ENCODE measurements around the gene VAPA.
"Not testable (repeated sequence)": the region's sequence is repeated elsewhere in the genome, so short reads cannot be mapped to it uniquely, and the experiment has no call there.

VAPA gene

DNA sequence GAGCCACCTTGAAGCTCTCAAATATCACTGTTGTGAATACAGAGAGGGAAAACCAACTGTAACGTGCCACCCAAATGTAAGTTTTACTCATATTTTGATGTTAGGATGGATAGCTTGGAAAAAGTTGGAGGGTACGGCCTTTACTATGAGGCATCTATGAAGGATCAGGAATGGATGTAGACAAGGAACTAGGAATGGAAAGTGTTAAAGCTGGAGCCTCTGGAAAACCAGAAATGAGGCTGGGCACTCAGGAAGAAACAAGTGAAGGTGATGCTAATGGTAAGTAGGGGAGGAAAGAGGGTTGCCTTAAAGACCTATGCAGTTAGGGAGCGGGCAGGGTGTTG, 27.8 kb upstream of the VAPA start:
- no peak for DNase-seq (ENCODE audit: low spot score)

DNA sequence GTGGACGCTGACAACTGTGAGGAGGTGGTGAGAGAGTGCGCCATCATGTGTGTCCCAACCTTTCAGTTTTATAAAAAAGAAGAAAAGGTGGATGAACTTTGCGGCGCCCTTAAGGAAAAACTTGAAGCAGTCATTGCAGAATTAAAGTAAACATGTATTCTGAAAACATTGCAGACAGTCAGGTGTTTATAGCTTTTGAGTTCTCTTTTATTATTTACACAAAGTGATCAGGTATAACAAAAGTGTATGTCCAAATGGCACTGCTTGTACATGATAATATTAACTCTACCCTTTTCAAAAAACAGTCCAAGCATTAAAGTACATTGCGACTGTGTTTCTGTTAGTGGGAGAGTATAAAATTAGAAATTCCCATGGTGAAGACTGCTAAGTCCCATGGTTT, 25.8 kb upstream of the VAPA start:
- DNase-seq (ENCODE audit: low spot score) = no peak

DNA sequence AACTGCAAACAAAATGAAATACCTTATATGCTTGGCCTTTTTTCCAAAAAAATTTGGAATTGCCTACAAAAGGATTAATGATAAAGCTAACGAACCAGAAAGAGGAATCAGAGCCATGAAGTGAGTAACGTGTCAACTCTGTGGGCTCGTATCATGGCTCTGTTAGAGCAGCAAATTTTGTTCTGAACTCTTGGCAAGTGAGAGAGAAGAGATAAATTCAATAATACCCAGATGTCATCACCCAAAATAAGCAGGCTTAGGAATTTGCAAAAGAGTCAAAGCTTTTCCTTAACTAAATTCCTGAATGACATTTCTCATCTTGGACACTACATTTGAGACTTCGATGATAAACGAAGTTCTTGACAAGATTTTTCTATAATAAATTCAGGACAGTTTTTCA, 23.6 kb upstream of the VAPA start:
- no peak for DNase-seq (ENCODE audit: low spot score)

DNA sequence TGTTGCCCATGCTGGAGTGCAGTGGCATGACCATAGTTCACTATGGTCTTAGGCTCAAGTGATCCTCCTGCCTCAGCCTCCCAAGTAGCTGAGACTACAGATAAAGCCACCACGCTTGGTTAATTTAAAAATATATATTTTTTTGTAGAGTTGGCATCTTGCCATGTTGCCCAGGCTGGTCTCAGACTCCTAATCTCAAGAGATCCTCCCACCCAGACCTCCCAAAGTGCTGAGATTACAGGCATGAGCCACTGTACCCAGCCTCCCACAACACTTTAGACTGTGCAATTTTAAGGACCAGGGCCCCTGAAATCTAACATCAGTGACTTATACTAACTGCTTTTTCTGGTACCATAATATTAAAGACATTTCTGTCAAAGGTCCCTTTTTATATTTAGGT, 22.9 kb upstream of the VAPA start:
- DNase-seq (ENCODE audit: low spot score) = no peak

DNA sequence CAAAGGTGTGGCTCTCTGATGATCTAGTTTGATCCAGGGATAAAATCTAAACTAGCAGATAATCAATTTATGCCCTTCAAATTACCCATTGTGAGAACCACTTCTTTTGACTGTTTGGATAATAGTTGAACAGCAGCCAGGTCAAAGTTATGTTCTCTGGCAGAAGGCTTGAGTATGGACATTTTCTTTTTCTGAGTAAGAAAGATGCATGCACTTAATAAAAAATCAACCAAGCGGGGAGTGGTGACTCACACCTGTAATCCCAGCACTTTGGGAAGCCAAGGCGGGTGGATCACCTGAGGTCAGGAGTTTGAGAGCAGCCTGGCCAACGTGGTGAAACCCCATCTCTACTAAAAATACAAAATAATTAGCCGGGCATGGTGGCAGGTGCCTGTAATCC, 22.3 kb upstream of the VAPA start:
- DNase-seq (ENCODE audit: low spot score) = not testable (repeated sequence)

DNA sequence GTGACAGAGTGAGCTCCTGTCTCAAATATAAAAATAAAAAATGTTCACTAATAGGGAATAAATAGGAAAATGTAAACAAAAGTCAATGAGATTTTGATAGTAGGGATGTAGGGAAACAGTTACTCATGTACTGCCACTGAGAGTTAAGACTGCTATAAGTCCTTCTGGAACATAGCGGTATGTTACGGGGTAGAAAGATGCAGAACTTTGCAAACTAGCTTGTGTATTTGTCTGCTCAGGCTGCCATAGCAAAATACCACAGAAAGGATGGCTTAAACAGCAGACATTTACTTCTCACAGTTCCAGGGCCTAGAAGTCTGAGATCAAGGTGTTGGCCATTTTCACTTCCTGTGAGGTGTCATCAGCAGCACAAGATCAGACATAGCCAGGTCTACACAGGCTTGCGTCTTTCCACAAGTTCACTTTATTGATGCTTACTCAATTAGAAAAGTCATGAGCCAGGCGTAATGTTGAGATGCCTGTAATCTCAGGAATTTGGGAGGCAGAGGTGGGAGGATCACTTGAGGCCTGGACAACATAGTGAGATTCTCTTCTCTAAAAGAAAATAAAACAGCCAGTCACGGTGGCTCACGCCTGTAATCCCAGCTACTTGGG, 19.3 kb upstream of the VAPA start:
- no peak for DNase-seq (ENCODE audit: low spot score)

DNA sequence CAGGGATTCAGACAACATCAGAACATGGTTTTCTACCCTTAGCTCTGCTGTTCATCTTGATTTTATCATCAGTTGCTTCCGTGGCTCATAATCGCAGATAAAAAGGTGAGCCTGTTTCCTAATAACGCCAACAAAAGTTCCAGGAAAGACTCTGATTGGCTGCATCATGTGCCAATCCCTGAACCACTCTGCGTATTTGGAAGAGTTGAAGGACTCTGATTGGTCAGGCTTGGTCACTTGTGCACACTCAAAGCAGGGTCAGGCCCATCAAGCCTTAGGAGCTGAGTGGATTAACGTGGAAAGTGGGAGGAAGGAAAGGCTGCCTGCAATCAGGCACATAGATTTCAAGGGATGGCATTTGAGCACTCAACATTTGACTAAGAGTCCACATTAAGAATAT, 16.7 kb upstream of the VAPA start:
- no peak for DNase-seq (ENCODE audit: low spot score)

DNA sequence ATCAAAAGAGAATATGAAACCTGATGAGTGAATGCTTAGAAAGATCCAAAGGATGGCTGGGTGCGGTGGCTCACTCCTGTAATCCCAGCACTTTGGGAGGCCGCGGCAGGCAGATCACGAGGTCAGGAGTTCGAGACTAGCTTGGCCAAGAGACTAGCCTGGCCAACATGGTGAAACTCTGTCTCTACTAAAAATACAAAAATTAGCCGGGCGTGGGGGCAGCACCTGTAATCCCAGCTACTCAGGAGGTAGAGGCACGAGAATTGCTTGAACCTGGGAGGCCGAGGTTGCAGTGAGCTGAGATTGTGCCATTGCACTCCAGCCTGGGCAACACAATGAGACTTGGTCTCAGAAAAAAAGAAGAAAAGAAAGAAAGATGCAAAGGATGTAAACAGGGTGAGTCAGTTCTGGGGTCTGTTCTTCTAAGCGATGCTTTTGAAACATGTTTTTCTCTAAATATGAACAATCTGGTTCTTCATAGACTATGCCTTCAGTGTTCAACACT, 16.0 kb upstream of the VAPA start:
- not testable (repeated sequence) for DNase-seq (ENCODE audit: low spot score)

DNA sequence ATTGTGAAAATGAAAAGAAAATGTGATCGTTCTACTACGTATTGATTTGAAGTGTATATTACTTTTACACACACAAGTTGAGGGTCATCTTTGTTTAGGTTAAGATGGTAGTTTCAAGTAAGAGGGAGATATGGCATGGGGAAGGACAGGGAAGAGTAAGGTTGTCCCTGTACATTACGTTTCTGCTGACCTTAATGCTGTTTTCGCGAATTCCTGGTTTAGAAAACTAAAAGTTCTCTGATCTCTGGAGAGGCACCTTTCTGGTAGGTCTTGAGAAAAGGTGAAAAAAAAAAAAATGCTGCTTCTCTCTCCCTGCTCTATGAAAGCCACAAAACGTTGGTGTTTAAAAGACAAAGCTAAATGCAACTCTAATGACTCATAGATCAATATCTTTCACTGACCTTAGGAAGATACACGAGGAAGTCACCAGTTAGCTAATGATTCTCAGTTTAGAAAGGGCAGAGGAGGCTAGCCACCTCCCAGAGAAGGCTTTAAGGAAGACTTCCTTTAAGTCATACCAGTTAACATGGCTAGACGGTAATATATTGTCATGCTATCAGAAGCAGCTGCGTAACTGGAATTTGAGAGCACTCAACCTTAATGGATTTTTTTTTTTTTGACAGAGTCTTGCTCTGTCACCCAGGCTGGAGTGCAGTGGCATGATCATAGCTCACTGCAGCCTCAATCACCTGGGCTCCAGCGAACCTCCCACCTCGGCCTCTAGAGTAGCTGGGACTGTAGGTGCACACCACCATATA, 14.8 kb upstream of the VAPA start:
- peak; percentile 25 for DNase-seq (ENCODE audit: low spot score)

DNA sequence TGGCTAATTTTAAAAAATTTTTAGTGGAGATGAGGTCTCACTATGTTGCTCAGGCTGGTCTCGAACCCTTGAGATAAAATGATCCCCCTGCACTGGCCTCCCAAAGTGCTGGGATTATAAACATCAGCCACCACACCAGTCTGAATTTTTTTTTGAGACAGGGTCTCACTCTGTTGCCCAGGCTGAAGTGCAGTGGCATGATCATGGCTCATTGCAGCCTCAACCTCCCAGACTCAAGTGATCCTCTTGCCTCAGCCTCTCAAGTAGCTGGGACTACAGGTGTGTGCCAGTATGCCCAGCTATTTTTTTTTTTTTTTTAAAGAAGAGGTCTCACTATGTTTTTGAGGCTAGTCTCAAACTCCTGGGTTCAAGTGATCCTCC, 14.3 kb upstream of the VAPA start:
- not testable (repeated sequence) for DNase-seq (ENCODE audit: low spot score)

DNA sequence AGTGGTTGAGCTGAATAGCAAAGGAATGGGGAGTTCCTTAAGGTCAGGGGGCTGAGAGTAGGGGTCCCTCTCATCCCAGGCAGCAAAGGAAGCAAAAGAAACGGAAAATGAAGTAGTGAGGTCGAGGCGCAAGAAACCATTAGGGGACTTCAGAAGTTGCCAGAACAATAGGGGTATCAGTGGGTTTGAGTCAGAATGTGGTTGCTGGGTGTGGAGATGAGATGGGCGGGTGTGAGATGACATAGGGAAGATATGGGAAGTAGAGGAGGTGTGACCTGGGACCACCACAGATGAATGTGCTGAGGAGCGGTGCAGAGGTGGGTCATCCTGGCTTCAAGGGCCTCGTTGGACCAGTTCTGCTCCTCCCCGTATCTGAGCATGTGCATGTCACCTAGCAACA, 13.1 kb upstream of the VAPA start:
- DNase-seq (ENCODE audit: low spot score) = no peak

DNA sequence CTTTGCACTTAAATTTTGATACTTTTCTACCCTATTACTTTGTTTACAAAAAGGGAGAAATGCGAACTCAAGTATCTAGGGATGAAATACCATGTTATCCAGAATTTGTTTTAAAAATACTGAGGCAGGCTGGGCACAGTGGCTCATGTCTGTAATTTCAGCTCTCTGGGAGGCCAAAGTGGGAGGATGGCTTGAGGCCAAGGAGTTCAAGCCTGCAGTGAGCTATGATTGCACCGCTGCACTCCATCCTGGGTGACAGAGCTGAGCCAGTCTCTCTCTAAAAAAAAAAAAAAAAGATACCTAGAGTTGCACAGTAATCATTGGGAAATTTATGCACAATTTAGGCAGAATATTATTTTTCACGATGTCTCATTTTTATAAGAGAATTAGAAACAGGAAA, 12.4 kb upstream of the VAPA start:
- no peak for DNase-seq (ENCODE audit: low spot score)

DNA sequence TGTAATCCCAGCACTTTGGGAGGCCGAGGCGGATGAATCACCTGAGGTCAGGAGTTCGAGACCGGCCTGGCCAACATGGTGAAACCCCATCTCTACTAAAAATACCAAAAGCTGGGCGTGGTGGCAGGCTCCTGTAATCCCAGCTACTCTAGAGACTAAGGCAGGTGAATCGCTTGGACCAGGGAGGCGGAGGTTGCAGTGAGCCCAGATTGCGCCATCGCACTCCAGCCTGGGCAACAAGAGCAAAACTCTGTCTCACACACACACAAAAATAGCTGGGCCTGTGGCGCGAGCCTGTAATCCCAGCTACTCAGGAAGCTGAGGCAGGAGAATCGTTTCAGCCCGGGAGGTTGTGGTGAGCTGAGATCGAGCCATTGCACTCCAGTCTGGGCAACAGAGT, 11.6 kb upstream of the VAPA start:
- DNase-seq (ENCODE audit: low spot score) = not testable (repeated sequence)

DNA sequence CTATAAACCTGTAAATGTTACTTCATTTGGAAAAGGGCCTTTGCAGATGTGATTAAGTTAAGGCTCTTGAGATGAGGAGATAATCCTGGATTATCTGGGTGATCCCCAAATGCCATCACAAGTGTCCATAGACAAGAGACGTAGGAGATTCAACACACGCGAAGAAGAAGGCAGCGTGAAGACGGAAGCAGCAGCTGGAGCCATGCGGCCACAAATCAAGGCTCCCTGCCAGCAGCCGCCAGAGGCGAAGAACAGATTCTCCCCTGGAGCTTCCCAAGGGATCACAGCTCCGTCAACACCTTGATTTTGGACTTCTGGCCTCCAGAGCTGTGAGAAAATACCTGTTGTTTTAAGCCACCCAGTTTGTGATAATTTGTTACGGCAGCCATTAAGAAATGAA, 11.0 kb upstream of the VAPA start:
- no peak for DNase-seq (ENCODE audit: low spot score)

DNA sequence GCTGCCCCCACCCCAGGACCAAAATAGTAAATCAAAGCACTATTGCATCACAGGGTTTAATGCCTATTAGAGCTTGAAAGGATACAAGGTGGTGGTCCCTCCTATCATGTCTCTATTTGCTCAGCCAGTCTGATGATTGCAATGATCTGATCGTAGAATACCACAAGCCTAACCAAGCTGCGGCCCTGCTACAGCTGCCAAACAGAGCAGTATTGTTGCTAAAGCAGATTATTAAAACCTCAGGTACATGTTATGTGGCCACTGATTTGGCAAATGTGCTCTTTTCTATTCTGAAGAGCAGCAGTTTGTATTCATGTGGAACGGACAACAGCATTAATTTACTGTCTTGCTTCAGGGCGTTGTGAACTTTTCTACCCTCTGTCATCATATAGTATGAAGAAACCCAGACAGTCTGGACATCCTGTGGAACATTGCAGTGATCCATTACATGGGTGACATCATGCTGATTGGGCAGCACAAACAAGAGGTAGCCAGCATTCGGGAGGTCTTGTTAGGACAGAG, 8.4 kb upstream of the VAPA start:
- no peak for DNase-seq (ENCODE audit: low spot score)

DNA sequence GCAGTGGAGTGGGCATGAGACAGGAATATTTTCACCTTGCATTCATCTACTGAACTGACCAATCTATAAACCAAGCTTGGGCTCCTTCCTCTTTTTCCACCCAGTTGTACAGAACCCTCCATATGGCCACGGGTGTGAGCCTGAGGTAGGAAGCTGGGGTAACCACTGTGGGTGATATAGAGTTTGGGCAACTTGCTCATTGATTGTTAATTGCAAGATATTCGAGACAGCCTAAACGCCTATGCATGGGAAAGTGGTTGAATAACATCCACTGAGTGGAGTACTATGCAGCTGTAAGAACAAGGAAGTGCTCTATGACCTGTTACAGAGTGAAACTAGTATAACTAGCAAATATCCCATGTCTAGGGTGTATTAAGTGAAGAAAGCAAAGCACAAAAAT, 7.3 kb upstream of the VAPA start:
- no peak for DNase-seq (ENCODE audit: low spot score)

DNA sequence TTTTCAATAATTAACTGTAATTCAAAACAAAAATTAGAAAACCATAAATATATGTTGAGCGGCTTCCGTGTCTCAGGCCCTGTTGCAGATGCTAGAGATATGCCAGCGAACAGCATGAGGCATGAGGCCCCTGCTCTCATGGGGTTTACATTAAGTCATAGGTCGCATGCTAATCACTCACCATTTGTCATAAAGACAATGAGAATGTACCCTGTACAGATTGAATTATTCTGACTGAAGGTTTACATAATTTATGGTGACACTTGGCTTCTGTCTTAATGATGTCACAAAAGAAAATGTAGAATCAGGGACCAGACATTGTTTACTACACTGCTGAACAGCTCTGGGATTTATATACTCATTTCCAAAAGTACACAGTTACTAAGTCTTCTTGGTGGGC, 5.9 kb upstream of the VAPA start:
- no peak for DNase-seq (ENCODE audit: low spot score)

DNA sequence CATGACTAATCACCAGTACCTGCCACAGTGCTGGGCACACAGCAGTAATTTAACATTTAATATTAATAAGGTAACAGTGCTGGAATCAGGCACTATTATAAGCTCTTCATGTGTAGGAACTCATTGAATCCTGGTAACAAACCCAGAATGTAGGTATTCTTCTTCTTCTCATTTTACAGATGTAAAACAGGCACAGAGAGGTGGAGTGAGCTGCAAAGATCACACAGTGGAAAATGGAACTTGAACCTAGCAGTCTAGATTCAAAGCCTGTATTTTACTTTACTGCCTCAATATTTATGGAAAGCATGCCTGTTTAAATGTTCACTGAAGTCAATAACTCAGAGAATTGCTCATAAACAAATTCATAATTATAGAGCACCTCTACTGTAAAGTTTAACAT, 3.7 kb upstream of the VAPA start:
- DNase-seq (ENCODE audit: low spot score) = no peak

DNA sequence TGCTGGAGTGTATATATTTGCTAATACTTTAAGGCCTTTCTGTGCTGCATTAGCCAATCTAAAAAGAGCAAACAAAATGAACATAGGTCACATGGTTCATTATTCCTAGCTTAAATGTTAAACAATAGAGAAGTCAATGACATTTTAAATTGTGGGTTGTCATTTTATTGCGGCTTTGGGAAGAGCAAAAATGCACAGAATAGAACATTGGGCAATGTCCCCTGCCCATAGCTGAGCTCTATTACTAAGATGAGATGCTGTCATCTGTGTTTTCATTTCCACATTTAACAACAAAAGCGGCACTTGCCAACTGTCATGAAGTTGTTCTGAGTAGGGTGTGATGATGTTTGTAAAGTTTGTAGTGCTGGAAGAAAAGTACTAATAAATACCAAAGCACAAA, 3.2 kb upstream of the VAPA start:
- no peak for DNase-seq (ENCODE audit: low spot score)

DNA sequence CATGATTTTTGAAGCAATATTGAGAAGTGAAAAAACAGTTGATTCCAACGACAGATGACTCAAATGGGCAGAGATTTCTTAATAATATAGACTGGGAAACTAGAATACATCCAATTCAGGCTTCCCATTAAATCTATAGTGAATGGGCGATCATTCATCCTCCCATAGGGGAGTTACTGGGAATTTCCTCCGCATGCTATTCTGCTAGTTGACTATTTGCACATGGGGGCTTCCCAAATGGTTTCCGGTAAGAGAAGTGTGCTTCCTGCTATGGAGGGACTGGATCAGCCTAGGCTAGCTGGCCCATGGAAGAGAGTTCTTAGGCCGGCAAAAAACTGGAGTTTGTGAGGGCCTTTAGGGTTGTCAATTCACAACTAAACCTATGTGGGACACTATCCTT, 2.6 kb upstream of the VAPA start:
- DNase-seq (ENCODE audit: low spot score) = no peak

DNA sequence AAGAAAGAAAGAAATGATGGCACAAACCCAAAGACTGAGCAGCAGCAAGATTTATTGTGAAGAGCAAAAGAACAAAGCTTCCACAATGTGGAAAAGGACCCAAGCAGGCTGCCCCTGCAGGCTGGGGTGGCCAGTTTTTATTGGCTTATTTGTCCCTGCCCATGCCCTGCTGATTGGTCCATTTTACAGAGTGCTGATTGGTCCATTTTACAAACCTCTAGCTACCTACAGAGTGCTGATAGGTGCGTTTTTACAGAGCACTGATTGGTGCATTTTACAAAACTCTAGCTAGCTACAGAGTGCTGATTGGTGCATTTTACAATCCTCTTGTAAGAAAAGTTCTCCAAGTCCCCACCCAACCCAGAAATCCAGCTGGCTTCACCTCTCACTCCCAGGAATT, 1.5 kb upstream of the VAPA start:
- not testable (repeated sequence) for DNase-seq (ENCODE audit: low spot score)

DNA sequence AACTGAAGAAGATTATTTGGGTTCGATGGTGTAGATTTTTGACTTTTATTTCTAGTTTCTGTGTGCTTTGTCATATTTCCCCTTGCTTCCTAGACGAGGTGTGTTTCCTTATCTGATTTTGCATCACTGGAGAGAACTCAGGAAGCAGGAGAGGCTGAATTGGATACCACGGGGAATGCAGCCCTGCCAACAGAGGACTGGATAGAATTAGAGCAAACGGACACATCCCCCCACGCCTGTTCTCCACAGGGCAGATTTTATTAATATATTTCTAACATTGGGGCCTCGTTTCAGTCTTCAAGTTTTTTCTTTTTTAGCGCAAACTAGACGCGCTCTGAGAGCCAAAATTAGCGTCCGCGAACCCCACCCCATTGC, 678 bp upstream of the VAPA start:
- DNase-seq (ENCODE audit: low spot score) = no peak

DNA sequence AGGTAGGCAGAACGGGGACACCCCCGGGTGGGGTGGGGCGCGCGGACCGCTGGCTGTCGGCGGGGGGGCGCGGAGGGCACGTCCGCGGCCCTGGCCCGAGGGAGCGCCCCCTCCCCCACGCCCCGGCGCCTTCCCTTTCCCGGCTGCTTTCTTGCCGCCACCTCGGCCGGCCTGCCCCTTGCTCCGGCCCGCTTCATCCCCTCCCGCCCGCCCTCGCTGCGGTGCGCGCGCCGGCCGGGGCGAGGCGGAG, 443 bp downstream of the VAPA start:
- DNase-seq (ENCODE audit: low spot score) = peak; percentile 42

DNA sequence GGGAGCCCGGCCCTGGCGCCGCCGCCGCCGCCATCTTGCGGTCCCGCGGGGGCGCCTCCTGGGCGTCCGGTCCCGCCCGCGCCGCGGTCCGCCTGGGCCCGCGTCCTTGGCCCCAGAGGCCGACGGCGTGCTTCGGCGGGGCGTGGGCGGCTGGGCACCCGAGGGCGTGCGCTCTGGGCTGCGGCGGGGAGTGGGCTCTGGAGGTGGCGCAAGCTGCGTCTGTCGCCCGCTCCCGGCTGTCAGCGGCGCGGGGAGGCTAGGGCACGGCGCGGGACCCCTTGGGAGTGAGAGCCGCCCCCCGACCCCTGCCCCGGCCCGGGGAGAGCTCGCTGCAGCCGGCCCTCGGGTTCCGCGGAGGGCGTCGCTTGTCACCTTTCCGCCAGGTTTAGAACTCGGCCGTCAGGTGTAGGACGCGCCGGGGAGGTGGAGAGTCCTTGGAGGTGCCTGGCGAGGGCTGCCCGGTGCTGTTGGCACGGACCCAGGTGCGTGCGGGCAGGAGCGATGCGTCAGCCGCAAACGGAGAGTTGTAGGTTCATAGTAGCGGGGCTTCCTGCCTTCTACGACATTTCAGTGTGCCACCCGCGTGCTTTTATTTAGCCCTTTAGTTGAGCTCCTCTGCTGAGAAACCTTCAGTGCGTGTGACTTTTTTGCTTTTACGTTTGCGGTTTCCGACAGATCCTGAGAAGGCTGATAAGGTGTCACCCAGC, 921 bp downstream of the VAPA start:
- DNase-seq (ENCODE audit: low spot score) = peak; percentile 44

Measured in HuH-7.5 (cell line).